Testis (tissue), 3 donors: ENCODE results near the gene CXCR5. TPM values are rescaled to one million over a fixed set of nuclear protein-coding genes. Genes with fewer than 3 reads are reported as not detected.

ENCODE experiments used
- DNase-seq: peaks from one replicate; pipeline ENCODE4 v3.0.0-alpha.2; 2019
- H3K27ac ChIP-seq, 2 donors: fragments of 200-600 bp; sonication (generic); one replicate each; pipeline ENCODE4 v1.5.1; 2019
- H3K27me3 ChIP-seq: fragments of 200-600 bp; sonication (generic); one replicate; pipeline ENCODE4 v1.5.1; 2019
- H3K36me3 ChIP-seq: fragments of 200-600 bp; sonication (generic); one replicate; pipeline ENCODE4 v1.5.1; 2017; ENCODE audit warnings: low read depth; ENCODE audit errors: missing control alignments
- H3K4me1 ChIP-seq: fragments of 200-600 bp; sonication (generic); one replicate; pipeline ENCODE4 v1.5.1; 2019
- H3K4me3 ChIP-seq, 2 donors: fragments of 200-600 bp; sonication (generic); one replicate each; pipeline ENCODE4 v1.5.1; 2017 to 2019
- H3K9me3 ChIP-seq: fragments of 200-600 bp; sonication (generic); one replicate; pipeline ENCODE4 v1.5.1; 2017
- CTCF ChIP-seq, 3 experiments: fragments of 450-650 bp in 2 of 3; fragments of 200-600 bp in 1 of 3; sonication (generic) in 1 of 3; IDR thresholded peaks; one replicate each; pipeline ENCODE4 v1.5.1; 2016 to 2019; ENCODE audit warnings: antibody characterized with exemption in 3 of 3, mild to moderate bottlenecking in 2 of 3, moderate library complexity in 1 of 3
- POLR2A ChIP-seq: fragments of 450-650 bp; IDR thresholded peaks from one replicate; pipeline ENCODE4 v1.6.1; 2017; ENCODE audit warnings: antibody characterized with exemption, mild to moderate bottlenecking, moderate library complexity
- WGBS, 2 donors: methylation state at CpG; one replicate each; pipeline ENCODE4 v1.1.5; 2018; 5-methylcytosine and 5-hydroxymethylcytosine counted together
- intact Hi-C: fragments of 100-400 bp; cut with DNase I; formaldehyde crosslinking; loops from one replicate; pipeline ENCODE4 v1.15.1; 2023; ENCODE audit warnings: low total_unique reads
- polyA plus RNA-seq: library from polyadenylated mRNA; stranded (reverse); fragments of 350-450 nt; fragmentation: Illumina TruSeq; extraction: RNeasy Lipid Tissue Mini Kit (QIAGEN cat#74804); gene quantifications from one replicate; pipeline ENCODE4 v1.2.3, GENCODE V29; 2014; ENCODE audit warnings: low read depth, low replicate concordance; ENCODE audit not compliant: insufficient read depth
- total RNA-seq, 2 donors: library from RNA; depleted of rRNA; stranded (reverse); fragments of >200 nt; gene quantifications; one replicate each; pipeline ENCODE4 v1.2.3, GENCODE V29; 2016

CXCR5 gene
- total and polyA plus RNA-seq, 3 donors from 2014 or later = 0.06 to 0.22 TPM; not detected in 1

GRCh38 chr11:118877487-118878162 lies 6.1 kb upstream of the CXCR5 start:
- WGBS, 2 donors = 85 to 88% methylated on average over 11 of the region's 11 CpGs
- no peak for DNase-seq
- Histone ChIP-seq H3K4me1 (peaks cover 4% of the 10 kb centered on the region), H3K9me3 (no peaks in the 10 kb centered on the region), H3K4me3 (no peak overlapping the region), H3K27me3 (no peaks in the 10 kb centered on the region), H3K27ac (no peak overlapping the region), H3K36me3 (no peaks in the 10 kb centered on the region)
- no peak for TF ChIP-seq POLR2A
- no peak for TF ChIP-seq CTCF (IDR thresholded peaks at IDR 0.05)
- intact Hi-C loops = no loop called here

- no peak for DNase-seq
- intact Hi-C loops = no loop called here
- H3K9me3 ChIP-seq = no peaks in the 10 kb centered on the region
- H3K4me1 ChIP-seq = no peaks in the 10 kb centered on the region
- no peak overlapping the region for H3K4me3 ChIP-seq
- H3K27ac ChIP-seq = no peak overlapping the region
- no peaks in the 10 kb centered on the region for H3K36me3 ChIP-seq
- TF ChIP-seq CTCF (IDR thresholded peaks at IDR 0.05) (no peak), POLR2A (no peak)
- WGBS, 2 donors = 93 to 96% methylated on average over 4 of the region's 4 CpGs
- no peaks in the 10 kb centered on the region for H3K27me3 ChIP-seq
These were observed 5.5 kb upstream of the CXCR5 start for GRCh38 chr11:118878163-118878563.

- H3K27me3 ChIP-seq = no peaks in the 10 kb centered on the region
- intact Hi-C loops = no loop called here
- 82 to 86% methylated on average over 3 of the region's 3 CpGs for WGBS, 2 donors
- H3K4me3 ChIP-seq = no peak overlapping the region
- H3K36me3 ChIP-seq = no peaks in the 10 kb centered on the region
- DNase-seq = no peak
- no peak for TF ChIP-seq POLR2A
- no peak for TF ChIP-seq CTCF (IDR thresholded peaks at IDR 0.05)
- H3K4me1 ChIP-seq = no peaks in the 10 kb centered on the region
- H3K27ac ChIP-seq = no peak overlapping the region
- no peaks in the 10 kb centered on the region for H3K9me3 ChIP-seq
These were observed 2.5 kb upstream of the CXCR5 start for GRCh38 chr11:118881228-118881627.

GRCh38 chr11:118882491-118882890 lies 1.2 kb upstream of the CXCR5 start:
- no peak for TF ChIP-seq CTCF (IDR thresholded peaks at IDR 0.05)
- no peak for TF ChIP-seq POLR2A
- Histone ChIP-seq H3K4me3 (no peak overlapping the region), H3K9me3 (no peaks in the 10 kb centered on the region), H3K27me3 (no peaks in the 10 kb centered on the region), H3K27ac (no peak overlapping the region), H3K4me1 (no peaks in the 10 kb centered on the region), H3K36me3 (no peaks in the 10 kb centered on the region)
- DNase-seq = no peak
- WGBS, 2 donors = 90 to 92% methylated on average over 5 of the region's 5 CpGs
- intact Hi-C loops = no loop called here

GRCh38 chr11:118883004-118883367 lies 706 bp upstream of the CXCR5 start:
- no peaks in the 10 kb centered on the region for H3K36me3 ChIP-seq
- intact Hi-C loops = no loop called here
- TF ChIP-seq POLR2A (no peak), CTCF (IDR thresholded peaks at IDR 0.05) (no peak)
- H3K4me3 ChIP-seq = no peak overlapping the region
- no peaks in the 10 kb centered on the region for H3K27me3 ChIP-seq
- H3K4me1 ChIP-seq = no peaks in the 10 kb centered on the region
- DNase-seq = no peak
- 68 to 89% methylated on average over 1 of the region's 1 CpG for WGBS, 2 donors
- H3K9me3 ChIP-seq = no peaks in the 10 kb centered on the region
- H3K27ac ChIP-seq = no peak overlapping the region
